Activated CD4-positive, CD25-positive, alpha-beta regulatory T cell treated with anti-CD3 and anti-CD28 coated beads, Interleukin-2, amount 50 U/mL, for 24 hours (primary cell): ENCODE measurements around the gene STX1B.
A peak's percentile ranks its signal among the peaks of the same experiment; 100 is the strongest.
"Not testable (repeated sequence)": the region's sequence is repeated elsewhere in the genome, so short reads cannot be mapped to it uniquely, and the experiment has no call there.

Experiments used
- ATAC-seq, 2 donors: fragments of 150-1000 bp; cut with Tn5 transposase; one replicate each; pipeline ENCODE4 v1.10.0; 2021; ENCODE audit warnings: mild to moderate bottlenecking in 1 of 2, moderate library complexity in 1 of 2

The STX1B gene

DNA sequence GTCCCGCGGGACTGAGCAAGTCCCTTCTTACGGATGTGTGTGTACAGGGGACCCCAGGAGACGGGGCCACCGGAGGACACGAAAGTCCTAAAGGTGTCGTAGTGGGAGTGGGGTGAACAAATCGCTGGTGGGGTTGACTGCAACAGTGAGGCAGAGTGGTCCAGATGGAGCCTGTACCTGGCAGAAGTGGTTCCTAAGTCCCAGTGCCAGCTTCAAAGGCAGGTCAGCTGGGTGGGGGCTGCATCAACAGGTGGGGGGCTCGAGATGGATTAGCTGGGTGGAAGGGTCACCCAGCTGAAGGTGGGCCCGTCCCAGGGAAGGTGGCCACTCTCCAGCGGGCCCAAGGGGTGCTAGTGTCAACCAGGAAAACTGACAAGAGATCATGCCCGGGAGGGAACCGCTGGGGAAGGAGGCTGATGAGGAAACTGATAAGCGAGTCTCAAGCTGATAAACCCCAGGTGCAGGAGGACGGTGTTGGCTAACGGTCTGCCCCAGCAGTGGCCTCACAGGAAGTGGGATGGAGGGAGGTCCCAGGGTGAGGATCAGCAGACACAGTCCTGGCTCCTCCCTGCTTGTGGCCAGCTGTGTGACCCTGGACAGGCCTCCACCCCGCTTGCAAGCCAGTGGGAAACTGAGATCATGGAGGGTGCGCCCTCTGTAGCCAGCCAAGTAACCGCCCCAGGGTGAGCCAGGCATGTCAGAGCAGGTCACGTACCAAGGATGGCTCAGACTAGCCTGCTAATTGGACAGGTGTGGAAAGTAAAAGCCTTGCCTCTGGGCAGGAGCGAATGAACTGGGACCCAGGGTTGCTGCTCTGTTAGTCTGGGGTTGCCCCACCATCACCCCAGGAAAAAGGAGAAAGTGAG lies 60.6 kb downstream of the STX1B start:
- peak; percentile 51 to 58 for ATAC-seq

DNA sequence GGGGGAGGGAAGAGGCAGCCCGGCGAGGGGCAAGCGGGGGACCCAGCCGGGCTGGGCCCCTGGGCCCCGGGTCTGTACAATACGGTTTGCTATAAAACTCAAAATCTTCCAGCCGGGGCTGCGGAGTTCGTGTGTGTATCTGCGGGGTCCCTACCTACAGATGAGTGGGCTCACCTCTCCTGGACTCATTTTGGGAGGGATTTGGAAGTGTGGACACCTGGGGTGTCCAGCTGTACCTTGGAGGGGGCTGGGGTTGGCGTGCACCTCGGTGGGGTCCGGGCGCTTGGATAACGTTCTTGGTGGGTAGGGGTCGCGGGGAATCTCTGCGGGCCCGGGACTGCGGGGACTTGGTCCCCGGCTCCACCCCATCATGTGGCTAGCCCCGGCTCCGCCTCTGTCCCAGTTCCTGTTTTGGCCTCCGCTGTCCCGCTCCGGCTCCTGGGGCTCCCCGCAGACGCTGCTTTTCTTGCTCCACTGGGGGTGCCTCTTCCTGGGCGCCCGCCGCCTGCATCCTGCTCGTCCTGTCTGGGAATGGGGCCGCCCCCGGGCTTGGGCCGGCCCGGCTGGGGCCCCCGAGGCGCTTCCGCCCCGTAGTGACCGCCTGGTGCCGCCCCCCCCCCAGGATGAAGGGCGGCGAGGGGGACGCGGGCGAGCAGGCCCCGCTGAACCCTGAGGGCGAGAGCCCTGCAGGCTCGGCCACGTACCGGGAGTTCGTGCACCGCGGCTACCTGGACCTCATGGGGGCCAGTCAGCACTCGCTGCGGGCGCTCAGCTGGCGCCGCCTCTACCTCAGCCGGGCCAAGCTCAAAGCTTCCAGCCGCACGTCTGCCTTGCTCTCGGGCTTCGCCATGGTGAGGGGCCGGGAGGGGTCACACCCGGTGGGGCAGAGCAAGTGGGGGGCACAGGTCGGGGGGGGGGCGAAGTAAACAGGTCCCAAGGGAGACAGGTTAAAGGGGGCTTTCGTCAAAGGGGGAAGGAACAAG lies 61.5 kb downstream of the STX1B start, which contains the start of gene ORAI3:
Gene ORAI3, plus strand, starts transcription at position 402 of the 983 bp plus-strand sequence. Its CDS starts 222 bp downstream, at position 624.
- ATAC-seq = peak; percentile 54 to 55

DNA sequence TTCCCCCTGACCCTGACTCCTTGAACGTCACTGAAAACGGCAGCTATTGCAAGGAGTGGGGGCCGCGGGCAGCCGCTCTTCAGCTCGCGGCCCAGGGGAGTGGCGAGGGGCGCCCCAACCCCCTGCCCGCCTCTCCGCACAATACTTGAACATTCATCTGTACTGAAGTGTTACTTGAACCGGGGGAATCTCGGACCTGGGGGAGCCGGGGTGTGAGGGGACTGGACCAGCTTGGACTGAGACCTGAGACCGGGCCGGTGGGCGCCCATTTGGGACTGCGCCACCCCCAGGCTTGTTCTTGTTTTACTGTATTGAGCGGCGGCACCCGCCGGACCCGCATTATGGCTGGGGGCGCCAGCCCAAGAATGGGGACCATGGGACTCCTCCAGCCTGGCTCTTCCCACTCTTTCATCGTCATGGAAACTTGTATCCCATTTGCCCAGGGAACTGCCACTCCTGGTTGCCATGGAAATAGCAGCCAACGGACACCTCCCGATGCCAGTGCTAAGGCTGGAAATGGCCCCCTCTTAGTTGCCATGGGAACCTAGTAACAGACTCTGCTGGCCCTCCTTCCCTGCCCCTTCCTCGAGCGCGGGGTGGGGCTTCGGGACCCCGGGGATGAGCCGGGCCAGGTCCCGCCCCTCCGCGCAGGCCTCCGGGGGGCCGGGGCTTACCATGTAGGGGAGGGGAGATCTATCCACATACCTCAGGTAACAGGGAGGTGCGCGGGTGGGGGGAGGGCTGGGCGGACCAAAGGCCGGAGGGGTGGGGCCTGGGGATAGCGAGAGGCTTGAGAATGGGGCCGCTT lies 62.4 kb downstream of the STX1B start:
- ATAC-seq = no peak

DNA sequence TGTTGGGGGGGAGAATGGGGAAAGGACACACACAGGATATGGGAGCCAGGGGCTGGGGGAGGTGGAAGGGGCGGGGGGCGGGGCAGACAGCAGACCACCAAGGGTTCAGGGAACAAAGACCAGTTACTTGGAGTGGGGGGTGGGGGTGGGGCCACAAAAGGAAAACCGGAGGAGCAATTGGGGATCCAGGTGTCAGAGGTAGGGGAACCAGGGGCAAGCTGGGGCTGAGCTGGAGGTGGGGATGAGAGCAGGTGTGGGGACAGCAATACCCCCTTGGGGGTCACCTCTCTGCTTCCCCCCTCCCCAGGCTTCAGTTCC lies 62.9 kb downstream of the STX1B start:
- ATAC-seq = no peak

DNA sequence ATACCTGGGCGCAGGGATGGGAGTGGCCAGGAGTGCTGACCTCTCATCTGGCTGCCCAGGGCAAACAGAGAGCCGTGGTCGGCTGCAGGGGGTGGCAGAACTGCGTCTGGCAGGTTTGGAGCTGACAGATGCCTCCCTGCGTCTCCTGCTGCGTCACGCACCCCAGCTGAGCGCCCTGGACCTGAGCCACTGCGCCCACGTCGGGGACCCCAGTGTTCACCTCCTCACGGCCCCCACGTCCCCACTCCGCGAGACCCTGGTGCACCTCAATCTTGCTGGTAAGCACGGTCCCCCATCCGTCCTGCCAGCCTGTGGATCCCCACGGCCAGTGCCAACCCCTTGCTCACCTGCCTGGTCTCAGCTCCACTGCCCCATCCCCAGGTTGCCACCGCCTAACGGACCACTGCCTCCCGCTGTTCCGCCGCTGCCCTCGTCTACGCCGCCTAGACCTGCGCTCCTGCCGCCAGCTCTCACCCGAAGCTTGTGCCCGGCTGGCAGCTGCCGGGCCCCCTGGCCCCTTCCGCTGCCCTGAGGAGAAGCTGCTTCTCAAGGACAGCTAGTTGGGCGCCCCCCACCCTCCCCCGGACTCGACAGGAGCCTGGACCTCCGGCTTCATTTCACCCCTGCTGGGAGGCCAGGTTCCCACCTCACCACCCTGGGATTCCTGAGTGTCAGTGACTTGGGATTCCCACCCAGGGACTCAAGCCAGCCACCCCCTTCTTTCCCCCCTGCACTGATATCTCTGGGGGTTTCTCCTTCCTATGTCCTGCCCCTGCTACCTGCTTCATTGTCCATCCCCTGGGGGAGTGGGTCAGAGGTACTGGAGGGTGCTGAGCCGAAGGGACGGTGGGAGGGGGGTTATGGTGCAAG lies 63.5 kb downstream of the STX1B start:
- ATAC-seq = no peak

DNA sequence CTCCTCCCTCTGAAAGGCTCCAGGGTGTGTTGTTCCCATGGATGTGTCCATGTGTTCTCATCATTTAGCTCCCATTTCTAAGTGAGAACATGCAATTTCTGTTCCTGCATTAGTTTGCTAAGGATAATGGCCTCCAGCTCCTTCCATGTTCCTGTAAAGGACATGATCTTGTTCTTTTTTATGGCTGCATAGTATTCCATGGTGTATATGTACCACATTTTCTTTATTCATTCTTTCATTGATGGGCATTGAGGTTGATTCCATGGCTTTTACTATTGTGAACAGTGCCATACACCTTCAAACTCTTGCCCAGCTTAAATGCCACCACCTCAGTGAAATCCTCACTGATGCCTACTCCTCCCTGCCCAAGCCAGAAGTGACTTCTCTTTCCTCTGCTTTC lies 66.1 kb downstream of the STX1B start:
- ATAC-seq = no peak

DNA sequence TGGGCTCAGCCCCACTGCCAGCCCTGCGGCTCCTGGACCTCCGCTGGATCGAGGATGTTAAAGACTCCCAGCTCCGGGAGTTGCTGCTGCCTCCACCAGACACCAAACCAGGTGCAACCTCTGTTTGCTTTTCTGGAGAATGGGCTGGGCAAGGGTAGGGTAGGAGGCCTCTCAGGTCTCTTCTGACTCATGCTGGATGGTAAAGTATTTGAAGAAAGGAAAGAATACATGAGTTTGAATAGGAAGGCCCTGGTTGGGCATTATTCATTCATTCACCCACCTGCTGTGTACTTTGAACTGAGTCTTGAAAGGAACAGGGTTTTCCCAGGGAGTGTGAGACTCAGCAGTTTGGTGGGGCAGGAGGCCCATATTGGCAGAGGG lies 68.0 kb downstream of the STX1B start:
- peak in 1 of 2 donors; percentile 22 for ATAC-seq

DNA sequence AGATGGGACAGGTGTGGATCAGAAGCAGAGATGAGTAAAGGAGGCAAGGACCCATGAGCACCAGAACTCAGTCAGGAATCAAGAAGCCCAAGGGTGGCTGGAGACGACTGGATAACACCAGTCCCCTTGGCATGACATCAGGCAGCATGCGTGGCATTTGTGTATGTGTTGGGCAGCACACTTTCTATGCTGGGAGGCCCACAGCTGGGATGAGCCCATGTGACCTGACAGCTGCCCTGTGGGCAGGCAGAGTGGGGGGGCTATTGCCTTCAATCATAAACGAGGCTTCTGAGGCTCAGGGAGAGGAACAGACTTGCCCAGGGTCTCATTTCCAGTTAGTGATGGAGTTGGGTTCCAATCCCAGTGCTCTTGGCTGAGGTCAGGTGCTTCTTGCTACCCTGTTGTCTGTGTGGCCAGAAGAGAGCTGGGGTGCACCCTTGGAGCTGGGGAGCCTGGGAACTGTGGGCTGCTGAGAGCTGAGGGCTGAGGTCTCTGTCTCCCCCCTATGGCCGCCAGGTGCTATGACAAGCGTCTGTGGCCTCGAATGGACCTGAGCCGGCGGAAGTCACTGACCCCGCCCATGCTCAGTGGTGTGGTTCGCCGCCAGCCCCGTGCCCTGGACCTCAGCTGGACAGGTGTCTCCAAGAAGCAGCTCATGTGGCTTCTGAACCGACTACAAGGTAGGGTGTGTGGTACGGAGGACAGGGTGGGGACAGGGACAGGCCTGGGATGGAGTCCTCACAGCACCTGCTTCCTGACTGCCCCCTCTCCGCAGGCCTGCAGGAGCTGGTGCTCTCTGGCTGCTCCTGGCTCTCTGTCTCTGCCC lies 68.6 kb downstream of the STX1B start:
- ATAC-seq = peak; percentile 91

DNA sequence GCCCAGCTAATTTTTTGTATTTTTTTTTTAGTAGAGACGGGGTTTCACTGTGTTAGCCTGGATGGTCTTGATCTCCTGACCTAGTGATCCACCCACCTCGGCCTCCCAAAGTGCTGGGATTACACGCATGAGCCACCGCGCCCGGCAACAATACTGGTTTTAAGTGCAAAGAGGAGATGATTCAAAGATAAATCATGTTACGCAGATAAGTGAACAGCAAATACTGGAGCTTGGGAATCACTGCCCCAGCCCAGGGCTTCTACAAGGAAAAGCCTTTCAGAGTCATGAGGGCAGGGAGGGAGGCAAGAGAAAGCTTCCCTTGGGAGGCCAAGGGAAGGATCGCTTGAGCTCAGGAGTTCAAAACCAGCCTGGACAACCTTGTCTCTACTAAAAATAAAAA lies 70.9 kb downstream of the STX1B start:
- not testable (repeated sequence) for ATAC-seq
